DND-41 (cell line): ENCODE measurements around the gene COPZ1.

Experiments
- EZH2 ChIP-seq: IDR thresholded peaks from 3 replicates; pipeline ENCODE4 v1.6.1; 2012; ENCODE audit warnings: borderline replicate concordance, low read depth, mild to moderate bottlenecking, moderate library complexity, low read length, inconsistent platforms; ENCODE audit not compliant: severe bottlenecking
- TF ChIP-seq, protein P1 (sequence below): IDR thresholded peaks from 2 replicates; pipeline ENCODE4 v1.5.1; 2012; ENCODE audit warnings: borderline replicate concordance, low read length, moderate library complexity, mild to moderate bottlenecking; ENCODE audit not compliant: poor library complexity, severe bottlenecking; ENCODE audit errors: extremely low read depth

DNA sequence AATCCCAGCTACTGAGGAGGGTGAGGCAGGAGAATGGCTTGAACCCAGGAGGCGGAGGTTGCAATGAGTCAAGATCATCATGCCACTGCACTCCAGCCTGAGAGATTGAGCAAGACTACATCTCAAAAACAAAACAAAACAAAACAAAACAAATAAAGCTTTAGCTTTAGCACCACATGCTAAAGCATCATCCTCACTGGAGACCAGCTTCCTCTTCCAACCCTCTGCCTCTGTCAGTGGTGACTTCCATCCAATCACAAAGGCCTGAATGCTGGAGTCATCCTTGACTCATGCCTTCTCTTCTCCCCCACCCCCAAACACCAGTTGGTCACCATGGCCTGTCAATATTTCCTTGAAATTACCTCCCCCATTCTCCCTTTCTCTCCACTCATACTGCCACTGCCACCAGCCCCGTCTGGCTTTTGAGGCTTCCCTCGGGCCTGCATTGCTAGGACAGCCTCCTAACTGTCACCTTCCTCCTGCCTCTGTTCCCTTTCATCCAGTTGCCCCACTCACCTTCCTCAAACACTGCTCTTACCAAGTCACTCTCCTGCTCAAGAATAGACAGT is 58.2 kb downstream of the COPZ1 start:
- TF ChIP-seq, protein P1, sequence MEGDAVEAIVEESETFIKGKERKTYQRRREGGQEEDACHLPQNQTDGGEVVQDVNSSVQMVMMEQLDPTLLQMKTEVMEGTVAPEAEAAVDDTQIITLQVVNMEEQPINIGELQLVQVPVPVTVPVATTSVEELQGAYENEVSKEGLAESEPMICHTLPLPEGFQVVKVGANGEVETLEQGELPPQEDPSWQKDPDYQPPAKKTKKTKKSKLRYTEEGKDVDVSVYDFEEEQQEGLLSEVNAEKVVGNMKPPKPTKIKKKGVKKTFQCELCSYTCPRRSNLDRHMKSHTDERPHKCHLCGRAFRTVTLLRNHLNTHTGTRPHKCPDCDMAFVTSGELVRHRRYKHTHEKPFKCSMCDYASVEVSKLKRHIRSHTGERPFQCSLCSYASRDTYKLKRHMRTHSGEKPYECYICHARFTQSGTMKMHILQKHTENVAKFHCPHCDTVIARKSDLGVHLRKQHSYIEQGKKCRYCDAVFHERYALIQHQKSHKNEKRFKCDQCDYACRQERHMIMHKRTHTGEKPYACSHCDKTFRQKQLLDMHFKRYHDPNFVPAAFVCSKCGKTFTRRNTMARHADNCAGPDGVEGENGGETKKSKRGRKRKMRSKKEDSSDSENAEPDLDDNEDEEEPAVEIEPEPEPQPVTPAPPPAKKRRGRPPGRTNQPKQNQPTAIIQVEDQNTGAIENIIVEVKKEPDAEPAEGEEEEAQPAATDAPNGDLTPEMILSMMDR = no peak
- TF ChIP-seq EZH2 = no peak
